CD4-positive, alpha-beta T cell treated with Interferon gamma for 1 hour (primary cell): ENCODE results near the gene TAS1R2.

Experiments
- DNase-seq: peaks from one replicate; pipeline ENCODE4 v3.0.0-alpha.2; 2020

Gene TAS1R2

DNA sequence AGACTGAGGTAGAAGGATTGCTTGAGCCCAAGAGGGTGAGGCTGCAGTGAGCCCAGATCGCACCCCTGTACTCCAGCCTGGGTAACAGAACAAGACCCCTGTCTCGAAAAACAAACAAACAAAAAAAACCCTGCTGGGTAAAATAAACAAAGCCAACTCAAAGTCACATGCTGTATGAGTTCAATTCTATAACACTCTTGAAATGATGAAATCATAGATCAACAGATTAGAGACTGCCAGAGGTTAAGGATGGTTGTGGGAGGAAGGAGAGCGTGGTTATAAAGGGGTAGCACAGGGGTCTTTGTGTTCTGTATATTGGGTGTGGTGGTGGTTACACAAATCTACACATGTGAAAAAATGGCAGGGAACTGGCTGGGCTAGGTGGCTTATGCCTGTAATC lies 62.5 kb downstream of the TAS1R2 start:
- DNase-seq = no peak

DNA sequence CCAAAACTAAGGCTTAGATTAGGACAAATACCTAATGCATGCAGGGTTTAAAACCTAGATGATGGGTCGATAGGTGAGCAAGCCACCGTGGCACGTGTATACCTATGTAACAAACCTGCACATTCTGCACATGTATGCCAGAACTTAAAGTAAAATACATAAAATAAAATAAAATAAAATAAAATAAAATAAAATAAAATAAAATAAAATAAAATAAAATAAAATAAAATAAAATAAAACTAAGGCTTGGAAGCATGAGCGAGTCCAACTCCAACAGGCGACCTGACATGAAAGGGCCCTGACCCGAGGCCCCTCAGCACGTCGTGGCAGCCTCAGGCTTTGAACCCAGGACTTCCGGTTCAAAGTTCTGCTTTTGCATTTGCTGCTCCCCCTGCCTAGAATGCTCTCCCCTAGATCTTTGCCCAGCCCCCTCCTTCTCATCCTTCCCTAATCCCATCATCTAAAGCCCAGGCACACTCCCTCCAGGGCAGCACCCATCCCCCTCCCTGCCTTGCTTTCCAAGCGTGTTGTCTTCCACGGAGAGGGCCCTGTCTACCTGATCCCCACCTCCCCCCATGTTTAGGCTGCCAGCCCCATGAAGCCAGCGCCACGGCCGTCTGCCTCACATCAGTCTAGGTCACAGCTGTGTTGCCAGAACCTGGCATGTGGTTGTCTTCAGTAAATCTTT lies 64.3 kb downstream of the TAS1R2 start:
- DNase-seq = no peak

DNA sequence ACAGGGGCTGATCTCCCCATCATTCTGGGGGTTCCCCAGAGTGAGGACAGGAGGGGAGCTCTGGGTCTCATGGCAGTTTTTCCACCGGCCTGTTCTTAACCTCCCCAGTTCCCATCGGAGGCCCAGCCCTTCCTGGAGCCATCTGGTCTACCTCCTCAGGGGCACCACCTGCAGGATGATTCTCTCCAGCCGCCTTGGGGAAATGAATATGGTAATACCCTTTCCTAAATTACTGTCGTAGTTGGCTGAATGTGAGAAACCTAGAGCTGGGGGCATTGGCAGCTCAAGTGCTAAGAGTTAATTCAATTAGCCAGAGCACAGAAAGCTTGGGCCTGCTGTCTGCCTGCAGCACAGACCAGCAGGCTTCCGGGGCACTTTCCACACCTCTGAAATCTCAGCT lies 64.9 kb downstream of the TAS1R2 start:
- no peak for DNase-seq

DNA sequence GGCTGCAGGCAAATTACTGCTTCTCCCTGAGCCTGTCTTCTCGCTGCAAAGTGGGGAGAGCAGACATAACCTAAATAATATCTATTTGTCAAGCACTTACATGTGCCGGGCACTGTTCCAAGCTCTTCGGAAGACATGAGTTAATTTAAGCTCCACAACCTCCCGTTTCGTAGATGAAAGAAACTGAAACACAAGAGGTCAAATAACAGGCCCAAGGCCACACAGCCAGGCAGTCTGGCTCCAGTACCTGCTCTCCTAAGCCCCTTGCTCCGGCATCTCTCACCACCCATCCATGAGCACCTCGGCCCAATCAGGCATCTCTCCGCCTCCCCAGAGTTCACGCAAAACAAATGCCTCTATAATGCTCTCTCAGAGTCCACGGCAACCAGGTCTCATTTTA lies 65.4 kb downstream of the TAS1R2 start:
- DNase-seq = no peak

DNA sequence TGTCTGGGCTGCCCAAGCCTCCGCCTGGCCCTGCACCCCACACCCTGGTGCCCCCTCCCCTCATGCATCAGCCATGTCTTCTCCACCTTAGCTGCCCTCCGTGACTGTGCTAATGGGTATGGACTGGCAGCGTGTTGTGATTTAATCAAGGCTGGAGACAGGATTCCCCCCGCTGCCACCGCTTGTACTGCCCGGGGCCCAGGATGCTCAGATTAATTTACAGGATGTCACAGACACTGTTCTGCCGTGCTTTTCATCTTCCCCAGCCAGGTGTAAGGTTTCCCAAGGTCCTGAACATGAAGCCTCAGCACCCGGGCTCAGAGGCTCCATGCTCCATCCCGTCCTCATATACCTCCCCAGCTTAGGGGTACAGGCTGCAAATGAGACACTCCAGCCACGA lies 66.3 kb downstream of the TAS1R2 start:
- no peak for DNase-seq

DNA sequence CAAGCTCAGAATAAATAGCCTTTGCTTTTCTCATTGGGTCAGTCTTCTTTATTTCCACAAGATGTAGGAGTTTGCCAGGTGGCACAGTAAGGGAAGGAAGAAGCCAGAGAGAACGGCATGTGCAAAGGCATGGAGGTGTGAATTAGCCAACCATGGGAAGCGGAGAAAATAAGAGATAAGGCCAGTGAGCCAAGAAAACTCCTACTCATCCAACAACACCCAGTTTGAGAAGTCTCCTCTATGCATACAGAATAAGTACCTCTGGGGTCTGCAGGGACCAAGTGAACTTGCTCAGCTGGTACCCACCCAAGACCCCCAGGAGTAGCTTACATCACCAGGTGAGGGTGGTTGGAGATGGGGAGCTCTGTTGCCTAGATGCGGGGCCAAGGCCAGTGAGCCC lies 66.7 kb downstream of the TAS1R2 start:
- no peak for DNase-seq
